Right lobe of liver (tissue), 4 donors: Measurements from ENCODE around the gene TLN1.

ENCODE experiments used
- CTCF ChIP-seq, 4 donors: fragments of 200-600 bp in 3 of 4; fragments of 450-650 bp in 1 of 4; IDR thresholded peaks; one replicate each; pipeline versions ENCODE4 v1.5.1 to v1.8.0; 2016 to 2022; ENCODE audit warnings: antibody characterized with exemption in 4 of 4, mild to moderate bottlenecking in 2 of 4
- POLR2A ChIP-seq: fragments of 450-650 bp; IDR thresholded peaks from one replicate; pipeline ENCODE4 v1.6.1; 2017; ENCODE audit warnings: antibody characterized with exemption, mild to moderate bottlenecking
- donor health status: DM: no; HTN: no; CAD: no.
- donor health status: DM: no; HTN: no; CAD: no.
- donor health status: DM: no; HTN: yes; CAD: no.

GRCh38 chr9:35651956-35652828 is 79.8 kb downstream of the TLN1 start:
- TF ChIP-seq CTCF (IDR thresholded peaks at IDR 0.05) (no peak), POLR2A (no peak)
